ENCODE measurements around the gene CELF1.
"Not testable (repeated sequence)": the region's sequence is repeated elsewhere in the genome, so short reads cannot be mapped to it uniquely, and the experiment has no call there.

The CELF1 gene

DNA sequence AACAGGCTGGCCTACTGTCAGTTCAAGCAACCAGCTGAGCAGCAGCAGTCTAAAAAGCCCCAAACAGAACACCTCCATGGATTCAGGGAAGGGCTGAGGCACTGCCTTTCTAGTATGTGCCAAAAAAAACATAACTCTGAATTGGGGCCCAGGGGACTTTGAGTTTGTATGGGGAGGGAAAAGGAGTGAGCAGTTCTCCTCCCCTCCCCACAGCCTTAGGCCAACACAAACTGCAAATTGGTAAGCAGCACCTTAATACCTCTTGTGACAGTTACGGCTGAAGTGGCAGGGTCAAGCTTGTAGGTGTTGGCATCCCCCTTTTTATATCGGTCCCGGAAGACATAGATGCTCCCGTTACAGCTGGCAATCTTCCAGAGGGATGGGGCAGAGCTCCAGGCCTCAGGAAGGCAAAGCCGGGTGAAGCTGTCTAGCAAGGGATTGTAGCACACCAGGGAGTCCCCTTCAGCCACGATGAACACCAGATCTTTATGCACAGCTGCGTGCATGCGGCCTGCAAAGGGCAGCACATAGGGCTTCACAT is 19.9 kb upstream of the CELF1 start:
- DNase-seq: no peak

DNA sequence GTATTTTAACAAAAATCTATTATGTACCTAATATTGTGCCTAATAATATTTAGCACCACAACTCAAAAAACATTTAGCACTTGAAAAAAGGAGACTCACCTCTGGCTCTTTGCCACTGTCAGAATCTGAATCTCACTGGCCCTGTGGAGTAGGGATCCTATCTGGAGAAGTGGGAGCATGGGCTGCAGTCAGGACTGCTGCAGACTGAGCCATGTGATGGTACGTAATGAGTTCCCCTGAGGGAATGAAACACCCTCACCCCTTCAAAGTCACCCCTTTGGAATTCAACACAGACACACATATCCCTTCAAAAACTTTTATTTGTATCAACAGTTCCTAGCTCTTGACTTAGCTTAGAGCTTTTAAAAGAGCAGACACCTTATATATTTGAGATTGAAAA is 19.0 kb upstream of the CELF1 start:
- DNase-seq: no peak

DNA sequence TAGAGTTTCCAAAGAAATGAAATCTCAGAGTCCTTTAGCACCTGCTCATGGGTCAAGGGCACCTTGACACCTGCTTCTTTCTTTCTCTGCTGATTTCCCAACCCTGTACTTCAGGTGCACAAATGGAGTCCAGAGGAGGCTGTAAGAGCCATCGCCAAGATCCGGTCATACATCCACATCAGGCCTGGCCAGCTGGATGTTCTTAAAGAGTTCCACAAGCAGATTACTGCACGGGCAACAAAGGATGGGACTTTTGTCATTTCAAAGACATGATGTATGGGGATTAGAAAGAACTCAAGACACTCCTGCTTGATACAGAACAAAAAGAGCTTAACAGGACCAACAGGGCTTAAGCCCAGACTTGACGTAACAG is 18.4 kb upstream of the CELF1 start:
- DNase-seq: no peak

DNA sequence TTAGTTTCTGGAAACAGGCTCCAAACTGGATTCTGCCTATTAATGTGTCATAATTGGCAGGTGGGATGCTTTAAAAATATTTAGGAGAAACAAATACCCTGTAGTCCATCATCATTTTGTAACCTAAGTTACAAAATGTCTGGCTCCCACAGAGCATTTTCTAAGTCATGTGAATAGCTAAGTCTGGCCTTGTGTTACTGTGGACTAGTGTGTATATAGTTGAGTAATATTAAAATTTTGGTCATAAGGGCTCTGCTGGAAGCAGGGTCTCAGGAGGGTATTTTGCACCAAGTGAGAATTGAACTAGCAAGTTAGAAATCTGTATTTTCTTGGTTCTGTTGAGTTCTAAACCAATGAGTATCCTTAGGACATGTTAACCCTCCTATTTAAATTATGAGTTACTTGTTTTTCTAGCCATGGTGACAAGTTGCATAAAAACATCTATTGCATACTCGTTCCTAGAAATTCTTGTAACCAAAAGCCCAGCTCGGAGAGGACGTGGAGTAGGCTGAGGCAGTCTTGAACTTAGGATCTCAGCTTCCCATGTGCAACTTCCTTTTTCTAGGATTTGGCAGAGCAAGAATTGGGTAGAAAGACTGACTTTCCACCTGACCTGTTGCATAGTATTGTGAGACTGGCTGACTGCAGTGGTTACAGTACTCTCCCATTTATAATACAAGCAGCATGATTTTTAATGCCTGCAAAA is 17.9 kb upstream of the CELF1 start:
- no peak for DNase-seq

DNA sequence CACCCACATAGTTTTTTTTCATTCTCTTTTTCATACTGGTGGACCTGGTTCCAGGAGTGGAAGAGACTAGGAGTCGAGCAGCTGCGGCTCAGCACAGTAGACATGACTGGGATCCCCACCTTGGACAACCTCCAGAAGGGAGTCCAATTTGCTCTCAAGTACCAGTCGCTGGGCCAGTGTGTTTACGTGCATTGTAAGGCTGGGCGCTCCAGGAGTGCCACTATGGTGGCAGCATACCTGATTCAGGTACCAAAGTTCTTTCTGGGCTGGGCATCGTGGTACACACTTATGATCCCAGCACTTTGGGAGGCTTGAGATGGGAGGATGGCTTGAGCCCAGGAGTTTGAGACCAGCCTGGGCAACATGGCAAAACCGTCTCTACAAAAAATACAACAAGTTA is 16.7 kb upstream of the CELF1 start:
- DNase-seq: no peak

DNA sequence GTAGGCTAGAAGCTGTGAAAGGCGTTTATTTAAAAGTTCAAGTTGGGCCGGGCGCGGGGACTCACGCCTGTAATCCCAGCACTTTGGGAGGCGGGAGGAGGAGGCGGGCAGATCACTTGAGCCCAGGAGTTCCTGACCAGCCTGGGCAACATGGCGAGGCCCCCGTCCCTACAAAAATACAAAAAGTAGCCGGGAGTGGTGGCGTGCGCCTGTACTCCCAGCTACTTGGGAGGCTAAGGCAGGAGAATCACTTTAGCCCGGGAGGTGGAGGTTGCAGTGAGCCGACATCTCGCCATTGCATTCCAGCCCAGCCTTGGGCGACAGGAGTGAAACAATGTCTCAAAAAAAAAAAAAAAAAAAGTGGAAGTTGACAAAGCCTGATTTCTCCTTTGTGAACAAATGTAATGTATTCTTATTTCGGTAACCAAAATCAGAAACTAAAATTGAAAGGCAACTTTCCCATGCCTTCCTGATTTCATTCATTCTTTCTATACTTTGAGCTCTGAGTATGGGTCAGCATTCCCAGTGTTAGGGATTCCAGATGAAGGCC is 13.3 kb upstream of the CELF1 start:
- DNase-seq: no peak

DNA sequence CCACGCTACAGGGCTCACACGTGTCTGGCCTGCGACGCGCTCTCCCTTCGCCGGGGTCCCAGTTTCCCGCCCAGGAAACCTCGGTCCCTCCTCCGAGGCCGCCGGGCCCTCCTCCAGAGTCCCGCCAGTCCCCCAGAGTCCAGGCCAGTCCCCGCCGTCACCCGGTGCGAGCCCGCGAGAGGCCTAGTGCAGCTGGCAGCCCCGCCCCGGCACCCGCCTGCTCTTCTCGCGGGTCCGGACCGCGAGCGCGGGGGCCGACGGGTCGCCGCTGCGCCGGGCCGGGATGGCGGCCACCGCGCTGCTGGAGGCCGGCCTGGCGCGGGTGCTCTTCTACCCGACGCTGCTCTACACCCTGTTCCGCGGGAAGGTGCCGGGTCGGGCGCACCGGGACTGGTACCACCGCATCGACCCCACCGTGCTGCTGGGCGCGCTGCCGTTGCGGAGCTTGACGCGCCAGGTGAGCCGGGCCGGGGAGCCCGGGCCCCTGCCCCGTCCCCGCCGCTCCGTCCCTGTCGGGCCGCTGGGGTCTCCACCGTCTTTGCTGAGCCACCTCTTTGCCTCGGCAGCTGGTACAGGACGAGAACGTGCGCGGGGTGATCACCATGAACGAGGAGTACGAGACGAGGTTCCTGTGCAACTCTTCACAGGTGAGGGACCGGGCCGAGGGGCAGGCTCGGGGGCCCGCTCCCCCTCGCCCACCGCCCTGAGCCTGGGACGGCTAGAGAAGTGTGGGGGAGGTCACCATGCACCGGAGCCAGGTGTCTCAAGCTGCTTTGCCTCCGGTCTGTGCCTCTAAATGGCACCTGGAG is 12.6 kb upstream of the CELF1 start, which contains the start of gene PTPMT1:
PTPMT1 (plus strand) TSS at position 260 of the 809 bp plus-strand sequence; CDS start at position 284, 24 bp downstream.
- no peak for DNase-seq

DNA sequence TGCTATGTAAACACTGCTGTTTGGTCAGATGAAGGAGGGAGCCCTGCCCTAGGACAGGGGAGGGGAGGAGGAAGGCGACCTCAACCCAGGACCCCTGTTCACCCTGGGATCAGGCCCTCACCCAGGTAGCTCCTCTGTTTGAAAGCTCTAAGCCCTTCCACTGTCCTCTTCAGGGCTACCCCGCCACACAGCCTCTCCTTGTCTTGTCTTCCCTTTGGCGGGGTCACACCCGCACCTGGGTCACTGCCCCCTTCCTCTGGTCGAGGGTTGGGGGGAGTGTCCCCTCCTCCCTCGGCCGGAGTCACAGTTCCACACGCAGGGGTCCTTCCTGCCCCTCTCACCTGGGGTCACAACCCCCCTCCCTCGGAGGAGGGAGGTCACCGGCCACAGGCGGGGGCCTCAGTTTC is 12.0 kb upstream of the CELF1 start:
- no peak for DNase-seq

DNA sequence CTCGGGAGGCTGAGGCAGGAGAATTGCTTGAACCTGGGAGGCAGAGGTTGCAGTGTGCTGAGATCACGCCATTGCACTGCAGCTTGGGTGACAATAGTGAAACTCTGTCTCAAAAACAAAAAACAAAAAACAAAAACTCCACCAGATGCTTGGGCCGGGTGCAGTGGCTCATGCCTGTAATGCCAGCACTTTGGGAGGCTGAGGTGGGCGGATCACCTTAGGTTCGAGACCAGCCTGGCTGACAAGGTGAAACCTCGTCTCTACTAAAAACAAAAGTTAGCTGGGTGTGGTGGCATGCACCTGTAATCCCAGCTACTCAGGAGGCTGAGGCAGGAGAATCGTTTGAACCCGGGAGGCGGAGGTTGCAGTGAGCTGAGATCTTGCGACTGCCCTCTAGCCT is 11.4 kb upstream of the CELF1 start:
- DNase-seq: not testable (repeated sequence)

DNA sequence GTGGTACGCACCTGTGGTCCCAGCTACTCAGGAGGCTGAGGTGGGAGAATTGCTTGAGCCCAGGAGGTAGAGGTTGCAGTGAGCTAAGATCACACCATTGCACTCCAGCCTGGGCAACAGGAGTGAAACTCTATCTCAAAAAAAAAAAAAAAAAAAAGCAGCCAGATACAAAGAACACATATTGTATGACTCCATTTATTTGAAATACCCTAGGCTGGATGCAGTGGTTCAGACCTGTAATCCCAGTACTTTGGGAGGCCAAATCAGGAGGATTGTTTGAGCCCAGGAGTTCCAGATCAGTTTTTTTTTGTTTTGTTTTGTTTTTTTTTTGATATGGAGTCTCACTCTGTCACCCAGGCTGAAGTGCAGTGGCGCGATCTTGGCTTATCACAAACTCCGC is 9.5 kb upstream of the CELF1 start:
- not testable (repeated sequence) for DNase-seq

DNA sequence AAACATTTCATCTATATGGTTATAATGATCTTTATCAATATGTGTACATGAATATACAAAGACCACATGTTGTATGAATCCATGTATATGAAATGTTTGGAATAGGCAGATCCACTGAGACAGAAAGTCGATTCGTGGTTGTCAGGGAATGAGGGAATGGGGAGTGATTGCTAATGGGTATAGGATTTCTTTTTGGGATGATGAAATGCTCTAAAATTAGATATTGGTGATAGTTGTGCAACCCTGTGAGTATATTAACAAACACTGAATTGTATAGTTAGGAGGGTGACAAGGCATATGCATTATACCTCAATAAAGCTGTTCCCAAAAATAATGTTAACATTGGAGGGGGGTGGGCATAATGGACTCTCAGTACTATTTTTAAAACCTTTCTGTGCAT is 7.5 kb upstream of the CELF1 start:
- no peak for DNase-seq

DNA sequence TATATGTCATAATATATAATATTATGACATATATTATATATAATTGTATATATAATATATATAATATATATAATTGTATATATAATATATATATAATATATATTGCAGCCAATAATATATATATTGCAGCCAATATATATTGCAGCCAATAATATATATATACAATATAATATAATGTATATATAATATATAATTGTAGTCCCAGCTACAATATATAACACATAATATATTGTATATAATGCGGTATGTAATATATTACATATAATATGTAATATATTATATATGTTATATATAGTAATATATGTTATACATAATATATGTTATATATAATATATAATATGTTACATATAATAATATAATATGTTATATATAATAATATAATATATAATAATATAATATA is 5.8 kb upstream of the CELF1 start:
- no peak for DNase-seq

DNA sequence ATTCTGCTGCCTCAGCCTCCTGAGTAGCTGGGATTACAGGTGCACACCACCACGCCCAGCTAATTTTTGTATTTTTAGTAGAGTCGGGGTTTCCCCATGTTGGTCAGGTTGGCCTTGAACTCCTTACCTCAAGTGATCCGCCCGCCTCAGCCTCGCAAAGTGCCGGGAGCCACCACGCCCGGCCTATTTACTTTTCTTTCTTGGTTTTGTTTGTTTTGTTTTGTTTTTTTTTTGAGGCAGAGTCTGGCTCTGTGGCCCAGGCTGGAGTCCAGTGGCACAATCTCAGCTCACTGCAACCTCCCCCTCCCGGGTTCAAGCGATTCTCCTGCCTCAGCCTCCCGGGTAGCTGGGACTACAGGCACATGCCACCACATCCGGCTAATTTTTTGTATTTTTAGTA is 4.1 kb upstream of the CELF1 start:
- not testable (repeated sequence) for DNase-seq

DNA sequence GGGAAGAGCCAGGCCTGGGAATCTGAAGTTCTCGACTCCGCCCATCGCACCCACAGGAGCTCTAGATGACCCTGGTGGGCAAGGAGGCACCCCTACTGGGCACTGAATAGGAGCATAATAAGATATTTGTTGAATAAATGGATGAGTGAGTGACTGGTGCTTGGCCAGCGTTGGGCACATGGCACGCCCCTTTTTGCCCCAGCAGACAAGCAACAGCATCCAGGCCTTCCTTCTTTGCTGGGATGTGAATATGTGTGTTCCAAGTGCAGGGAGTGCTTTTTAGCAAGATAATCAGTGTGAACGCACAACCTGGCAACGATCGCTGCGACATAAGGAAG is 443 bp upstream of the CELF1 start:
- DNase-seq: no peak

DNA sequence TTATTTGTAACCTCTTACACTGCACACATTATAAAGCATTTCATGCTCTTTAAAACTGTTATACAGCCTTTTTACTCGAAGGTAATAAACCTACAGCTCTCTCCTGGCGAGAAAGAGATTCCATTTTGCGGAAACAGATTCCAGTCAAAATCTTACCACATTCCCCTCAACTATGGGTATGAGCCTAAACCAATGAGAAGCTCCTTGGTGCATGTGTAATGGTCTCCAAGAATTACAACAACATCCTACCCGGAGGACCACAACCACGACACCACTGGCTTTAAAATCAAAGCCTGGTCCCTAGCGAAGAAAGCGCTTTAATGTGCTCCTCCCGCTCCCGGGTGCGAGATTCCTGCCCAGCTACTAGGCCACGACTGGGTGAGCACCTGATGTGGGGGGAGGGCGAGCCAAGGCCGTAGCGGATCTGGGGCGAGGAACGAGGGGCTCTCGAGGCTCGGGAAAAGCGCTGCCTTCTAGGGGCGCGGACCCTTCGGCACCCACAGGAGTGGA is 821 bp downstream of the CELF1 start:
- no peak for DNase-seq

DNA sequence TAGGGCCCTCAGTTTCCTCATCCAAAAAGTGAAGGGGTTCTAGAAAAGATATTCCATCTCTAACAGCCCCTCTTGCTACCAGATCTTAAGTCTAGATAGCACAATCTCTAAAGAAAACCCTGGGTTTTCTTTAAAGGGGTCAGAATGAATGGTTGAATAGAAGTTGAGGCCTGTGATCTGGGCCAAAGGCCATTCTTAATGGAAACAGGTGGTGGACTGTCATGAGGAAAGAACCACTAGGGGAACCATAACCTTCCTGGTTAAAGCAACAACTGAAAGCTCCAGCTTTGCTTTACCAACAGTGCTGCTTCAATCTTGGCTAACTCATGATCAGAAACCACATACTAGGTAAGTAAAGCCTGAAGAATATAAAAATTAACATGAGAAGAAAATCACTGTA is 1.8 kb downstream of the CELF1 start:
- DNase-seq: no peak

DNA sequence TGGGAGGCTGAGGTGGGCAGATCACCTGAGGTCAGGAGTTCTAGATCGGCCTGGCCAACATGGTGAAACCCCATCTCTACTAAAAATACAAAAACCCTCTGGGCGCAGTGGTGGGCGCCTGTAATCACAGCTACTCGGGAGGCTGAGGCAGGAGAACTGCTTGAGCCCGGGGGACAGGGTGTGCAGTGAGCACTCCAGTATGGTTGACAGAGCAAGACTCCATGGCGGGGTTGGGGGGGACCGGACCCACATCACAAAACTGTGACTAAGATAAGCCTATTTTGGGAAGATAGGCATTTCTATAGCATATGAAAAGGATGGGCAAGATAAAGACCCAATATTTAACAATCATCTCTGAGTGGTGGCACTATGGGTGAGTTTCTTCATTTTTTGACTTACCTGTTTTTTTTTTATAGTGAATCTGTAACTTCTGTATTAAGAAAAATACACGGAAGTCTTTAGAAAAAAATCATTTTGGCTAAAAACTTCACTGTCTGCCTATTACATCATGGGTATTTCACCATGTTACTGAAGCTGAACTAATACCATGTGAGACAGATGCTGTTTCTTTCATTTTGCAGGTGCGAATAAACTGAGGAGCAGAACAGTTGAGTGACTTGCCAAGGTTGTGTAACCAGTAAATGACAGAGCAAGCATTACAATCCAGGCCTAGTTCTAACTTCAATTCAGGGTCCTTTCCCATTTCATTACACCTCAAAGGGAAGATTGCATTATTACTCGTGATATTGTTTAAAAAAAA is 2.5 kb downstream of the CELF1 start:
- no peak for DNase-seq

DNA sequence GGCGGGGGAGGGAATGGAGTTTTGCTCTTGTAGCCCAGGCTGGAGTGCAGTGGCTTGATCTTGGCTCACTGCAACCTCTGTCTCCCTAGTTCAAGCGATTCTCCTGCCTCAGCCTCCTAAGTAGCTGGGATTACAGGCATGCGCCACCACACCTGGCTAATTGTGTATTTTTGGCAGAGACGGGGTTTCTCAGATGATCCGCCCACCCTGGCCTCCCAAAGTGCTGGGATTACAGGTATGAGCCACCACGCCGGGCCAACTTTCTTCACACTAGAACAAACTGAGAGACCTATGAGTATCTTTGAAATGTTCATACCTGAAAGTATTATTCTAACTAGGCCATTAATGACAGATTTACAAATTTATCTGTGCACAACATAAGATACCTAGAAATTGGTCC is 6.7 kb downstream of the CELF1 start:
- not testable (repeated sequence) for DNase-seq

DNA sequence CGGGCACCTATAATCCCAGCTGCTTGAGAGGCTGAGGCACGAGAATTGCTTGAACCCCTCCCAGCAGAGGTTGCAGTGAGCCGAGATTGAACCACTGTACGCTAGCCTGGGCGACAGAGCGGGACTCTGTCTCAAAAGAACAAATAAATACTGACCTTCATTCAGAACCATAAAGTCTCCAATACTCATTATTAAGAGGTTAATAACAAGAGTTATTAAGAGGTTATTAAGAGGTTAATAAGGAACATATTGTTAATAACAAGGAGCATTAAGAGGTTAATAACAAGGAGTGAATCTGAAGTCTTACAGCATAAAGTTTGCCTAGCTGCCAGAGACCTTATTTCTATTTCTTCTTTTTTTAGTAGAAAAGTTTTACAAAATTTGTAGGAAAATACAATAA is 7.6 kb downstream of the CELF1 start:
- no peak for DNase-seq

DNA sequence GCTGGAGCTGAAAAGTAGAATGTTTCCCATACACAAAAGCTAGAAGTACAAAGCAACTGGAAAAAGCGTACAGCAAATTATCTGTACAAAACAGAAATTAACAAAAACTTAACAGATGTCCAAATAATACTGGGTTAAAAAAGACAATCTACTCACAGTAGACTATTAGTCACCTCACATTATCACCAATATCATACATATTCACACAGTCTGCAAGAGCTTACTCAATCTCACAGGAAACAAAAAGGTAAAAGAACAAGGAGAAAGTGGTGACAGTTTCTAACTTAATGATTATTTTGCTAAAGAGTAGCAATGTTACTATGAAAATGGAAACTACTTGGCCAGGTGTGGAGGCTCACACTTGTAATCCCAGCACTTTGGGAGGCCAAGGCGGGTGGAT is 11.9 kb downstream of the CELF1 start:
- no peak for DNase-seq

DNA sequence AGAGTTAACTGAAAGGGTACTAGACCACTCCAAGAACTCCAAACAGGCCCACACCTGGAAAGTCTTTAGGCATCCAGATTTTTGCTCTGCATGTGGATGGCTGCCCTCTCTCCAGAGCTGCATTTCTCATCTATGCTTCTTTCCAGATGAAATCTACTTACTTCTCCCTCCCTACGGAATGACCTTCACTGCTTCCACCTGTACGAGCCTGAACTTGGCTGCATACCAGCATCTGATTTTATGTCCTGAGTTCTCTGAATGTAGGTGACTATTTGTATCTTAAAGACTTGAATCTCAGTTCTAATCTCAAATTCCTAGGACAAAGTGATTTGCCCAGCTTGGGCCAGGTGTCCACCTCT is 13.3 kb downstream of the CELF1 start:
- DNase-seq: no peak

DNA sequence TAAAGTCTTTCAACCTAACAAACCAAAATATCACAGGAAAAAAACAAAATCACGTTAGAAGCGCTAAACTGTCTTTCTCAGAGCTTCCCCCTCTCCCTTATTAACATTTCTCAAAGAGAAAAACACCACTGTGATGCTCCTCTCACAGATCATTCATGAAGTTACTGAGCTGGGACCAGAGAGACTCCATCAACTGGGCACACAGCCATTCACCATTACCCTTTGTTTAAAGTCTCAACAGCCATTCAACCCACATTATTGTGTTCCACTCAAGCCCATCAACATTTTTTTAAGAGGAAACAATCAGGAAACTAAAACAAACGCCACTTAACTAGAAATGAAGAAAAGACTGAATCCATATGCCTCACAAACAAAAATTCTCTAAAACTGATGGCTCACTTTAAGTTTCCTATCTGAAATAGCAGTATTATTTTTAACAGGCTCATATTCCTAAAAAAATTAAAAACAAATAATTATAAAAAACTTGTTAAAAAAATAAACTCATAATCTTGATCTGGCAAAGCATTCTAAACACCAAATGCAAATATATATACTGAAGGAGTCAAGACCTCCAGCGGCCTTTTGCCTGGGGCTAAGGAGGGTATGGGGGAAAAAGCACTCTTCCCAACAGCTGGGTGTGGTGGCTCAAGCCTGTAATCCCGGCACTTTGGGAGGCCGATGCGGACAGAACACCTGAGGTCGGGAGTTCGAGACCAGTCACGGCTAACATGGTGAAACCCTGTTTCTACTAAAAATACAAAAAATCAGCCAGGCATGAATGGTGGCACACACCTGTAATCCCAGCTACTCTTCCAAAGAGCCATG is 14.0 kb downstream of the CELF1 start:
- DNase-seq: no peak

Data from NCI-H1417 treated with DMSO at 0.1 percent for 48 hours (cell line).